Erythroblast (primary cell): ENCODE measurements around the gene ATP9A.
A peak's percentile ranks its signal among the peaks of the same experiment; 100 is the strongest.
"Not testable (repeated sequence)": the region's sequence is repeated elsewhere in the genome, so short reads cannot be mapped to it uniquely, and the experiment has no call there.

Experiments used
- DNase-seq, 2 experiments: peaks; one replicate each; lab custom pipeline; 2025; lab: John Stamatoyannopoulos, UW
- GATA1 ChIP-seq: IDR thresholded peaks from 2 replicates; pipeline ENCODE4 v1.6.1; 2011; ENCODE audit warnings: low read depth, mild to moderate bottlenecking, control low read depth, low read length, moderate library complexity
- POLR2A ChIP-seq: IDR thresholded peaks from 2 replicates; pipeline ENCODE4 v1.6.1; 2011; ENCODE audit warnings: mild to moderate bottlenecking, low read length

Gene ATP9A

DNA sequence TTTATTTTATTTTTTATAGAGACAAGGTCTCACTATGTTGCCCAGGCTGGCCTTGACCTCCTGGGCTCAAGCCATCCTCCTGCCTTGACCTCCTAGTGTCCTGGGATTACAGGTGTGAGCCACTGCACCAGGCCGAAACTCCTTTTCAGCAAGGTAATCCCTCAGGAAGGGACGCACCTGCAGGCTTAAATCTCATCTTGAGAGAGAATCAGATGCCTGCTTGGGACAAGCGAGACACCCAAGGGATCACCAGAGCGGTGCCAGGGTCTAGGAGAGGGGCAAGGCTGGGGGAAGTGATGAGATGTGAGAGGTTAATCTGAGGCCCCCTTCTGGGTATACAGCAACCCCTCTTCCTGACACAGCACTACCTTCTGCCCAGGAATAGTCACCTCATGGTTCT, 4.0 kb upstream of the ATP9A start:
- TF ChIP-seq GATA1 (no peak), POLR2A (no peak)
- DNase-seq = no peak

DNA sequence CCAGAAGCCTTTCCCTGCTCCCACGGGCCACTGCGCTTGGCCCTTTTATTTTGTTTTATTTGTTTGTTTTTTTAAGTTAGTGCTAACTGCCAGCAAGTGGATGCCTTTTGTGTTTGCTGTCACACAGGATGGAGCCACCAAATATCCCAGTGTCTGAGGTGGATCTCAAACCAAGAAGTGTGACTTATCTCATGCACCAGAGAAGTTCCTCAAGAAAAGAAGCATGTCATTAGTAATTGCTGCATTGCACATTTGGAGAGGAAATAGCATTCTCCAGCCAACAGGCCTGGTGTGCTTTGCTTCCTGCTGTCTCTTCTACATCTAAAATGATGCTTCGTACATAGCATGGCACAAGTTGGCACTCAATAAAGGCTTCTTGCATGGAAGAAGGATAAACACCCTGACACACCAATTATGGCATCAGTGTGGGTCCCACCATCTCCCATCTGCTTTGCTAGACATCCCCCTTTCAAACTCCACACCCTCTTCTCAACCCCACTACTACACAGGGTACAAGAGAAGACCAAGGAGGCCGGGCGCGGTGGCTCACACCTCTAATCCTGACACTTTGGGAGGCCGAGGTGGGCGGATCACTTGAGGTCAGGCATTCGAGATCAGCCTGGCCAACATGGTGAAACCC, 1.9 kb upstream of the ATP9A start:
- TF ChIP-seq GATA1 (no peak), POLR2A (no peak)
- DNase-seq = no peak

DNA sequence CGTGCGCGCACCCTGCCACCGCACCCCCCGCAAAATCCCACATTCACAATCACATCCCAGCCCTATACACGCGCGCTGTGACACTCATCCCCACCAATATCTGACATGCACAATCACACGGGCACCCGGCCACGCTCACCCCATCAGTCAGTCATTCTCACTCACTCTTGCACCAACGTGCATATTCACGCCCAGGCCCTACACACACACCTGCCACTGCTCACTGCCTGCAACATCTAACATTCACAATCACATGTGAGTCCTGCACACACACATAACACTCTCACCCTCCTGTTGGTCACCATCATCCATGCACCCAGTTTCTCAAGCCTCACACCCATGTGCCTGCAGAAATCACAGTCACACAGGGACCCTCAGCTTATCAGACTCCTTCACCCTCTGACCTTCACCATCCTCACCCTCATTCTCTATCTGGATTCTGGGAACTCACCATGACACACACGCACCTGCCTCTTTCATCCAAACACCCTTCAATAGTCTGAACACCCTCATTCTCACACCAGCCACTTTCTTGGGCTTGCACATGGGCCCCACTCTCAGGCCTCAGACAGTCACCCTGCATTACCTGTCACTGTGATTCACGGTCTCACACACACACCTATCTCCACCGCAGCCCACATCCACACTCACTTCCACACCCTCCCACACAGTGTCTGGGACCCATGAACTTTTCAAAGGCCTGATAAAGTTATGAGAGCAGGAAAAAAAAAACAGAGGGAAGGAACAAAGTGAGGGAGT, 748 bp upstream of the ATP9A start:
- TF ChIP-seq POLR2A = no peak
- no peak for TF ChIP-seq GATA1
- no peak for DNase-seq

DNA sequence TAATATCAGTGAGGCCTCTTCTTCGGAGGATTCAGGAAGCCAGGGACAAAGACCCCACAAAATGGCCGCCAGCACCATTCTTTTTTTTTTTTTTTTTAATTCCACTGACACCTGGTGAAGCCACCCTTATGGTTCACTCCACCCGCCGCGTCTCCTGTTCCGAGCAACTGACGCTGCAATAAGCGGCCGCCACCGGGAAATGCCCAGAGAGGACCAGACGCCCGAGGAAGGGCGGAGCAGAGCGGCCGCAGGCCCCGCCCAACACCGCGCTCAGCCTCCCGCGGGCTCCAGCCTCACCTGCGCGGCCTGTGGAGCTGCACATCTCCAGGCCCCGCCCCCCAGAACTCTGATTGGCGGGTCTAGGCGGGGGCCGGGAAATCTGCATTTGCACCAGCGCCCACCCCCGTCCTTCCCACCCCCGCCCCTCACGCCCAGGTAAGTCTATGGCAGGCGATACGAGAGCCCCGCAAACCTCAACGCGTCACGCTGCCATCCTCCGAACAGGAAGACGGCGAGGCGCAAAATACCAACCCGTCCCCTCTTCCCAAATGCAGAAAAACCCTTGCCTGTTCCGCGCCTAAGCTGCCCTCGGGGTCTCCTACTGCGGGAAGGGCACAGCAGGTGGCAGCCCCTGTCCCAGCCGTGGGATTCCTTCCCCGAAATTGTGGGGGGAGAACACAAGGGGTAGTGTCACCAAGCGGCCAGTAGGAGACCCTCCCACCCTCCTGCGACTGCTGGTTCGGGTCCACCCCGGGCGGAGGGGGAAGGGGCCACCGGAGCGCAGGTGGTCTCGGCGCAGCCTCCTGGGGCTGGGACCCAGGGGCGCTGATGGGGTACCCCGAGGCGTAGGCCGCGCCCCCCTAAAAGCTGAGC, 960 bp downstream of the ATP9A start:
- DNase-seq = peak; percentile 36 to 51
- no peak for TF ChIP-seq GATA1
- TF ChIP-seq POLR2A = no peak

DNA sequence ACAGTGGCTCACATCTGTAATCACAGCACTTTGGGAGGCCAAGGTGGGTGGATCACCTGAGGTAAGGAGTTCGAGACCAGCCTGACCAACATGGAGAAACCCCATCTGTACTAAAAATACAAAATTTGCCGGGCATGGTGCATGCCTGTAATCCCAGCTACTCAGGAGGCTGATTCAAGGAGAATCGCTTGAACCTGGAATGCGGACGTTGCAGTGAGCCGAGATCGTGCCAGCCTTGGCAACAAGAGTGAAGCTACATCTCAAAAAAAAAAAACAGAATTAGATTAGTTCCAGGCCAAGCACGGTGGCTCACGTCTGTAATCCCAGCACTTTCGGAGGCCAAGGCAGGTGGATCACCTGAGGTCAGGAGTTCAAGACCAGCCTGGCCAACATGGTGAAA, 2.8 kb downstream of the ATP9A start:
- not testable (repeated sequence) for DNase-seq

DNA sequence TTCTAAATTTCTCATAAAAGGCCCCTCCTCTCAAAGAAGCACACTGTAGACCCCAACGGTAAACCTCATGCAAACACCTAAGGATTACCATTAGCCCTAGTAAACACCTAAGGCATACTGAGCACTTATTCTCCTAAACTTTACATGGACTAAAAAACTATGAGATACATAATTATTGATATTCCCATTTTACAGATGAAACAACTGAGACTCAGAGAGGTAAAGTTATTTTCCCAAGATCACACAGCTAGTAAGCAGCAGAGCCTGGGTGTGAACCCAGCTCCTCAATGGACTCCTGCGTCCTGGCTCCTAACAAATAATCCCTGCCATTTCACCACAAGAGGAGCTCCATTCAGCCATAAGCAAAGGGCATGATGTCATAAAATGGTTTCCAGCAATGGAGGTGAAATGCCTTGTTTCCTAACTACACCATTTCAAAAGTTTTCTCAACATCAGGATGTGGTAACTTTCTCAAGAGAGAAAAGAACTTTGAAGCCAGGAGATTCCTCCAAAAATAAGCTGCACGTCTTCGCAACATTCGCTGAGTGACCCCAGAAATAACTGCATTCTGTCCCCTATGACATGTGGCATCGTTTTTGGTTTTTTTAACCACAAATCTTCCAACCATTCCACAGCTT, 4.1 kb downstream of the ATP9A start:
- TF ChIP-seq GATA1 = no peak
- no peak for TF ChIP-seq POLR2A
- DNase-seq = no peak

DNA sequence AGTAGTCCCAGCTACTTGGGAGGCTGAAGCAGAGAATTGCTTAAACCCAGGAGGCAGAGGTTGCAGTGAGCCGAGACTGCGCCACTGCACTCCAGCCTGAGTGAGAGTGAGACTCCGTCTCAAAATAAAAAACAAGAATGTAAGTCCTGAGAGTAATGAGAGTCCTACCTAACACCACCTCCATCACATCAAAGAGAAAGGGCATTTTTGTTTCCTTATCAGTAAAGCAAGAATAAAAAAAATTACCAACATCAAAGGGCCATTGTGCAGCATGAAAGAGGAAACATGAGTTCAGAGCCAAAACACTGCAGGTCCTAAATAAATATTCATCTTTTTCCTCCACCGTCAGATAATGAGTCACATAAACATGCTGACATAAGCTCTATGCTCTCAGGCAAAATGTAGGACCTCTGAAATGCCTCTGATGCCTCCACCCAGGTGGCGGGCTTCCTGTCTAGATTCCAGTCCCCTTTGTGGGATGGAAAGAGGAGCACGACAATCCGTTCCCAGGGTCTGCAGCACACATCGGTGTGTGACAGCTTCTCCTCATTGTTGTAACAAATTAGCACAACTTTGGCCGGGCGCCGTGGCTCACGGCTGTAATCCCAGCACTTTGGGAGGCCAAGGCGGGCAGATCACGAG, 7.2 kb downstream of the ATP9A start:
- no peak for DNase-seq
- TF ChIP-seq GATA1 = no peak
- TF ChIP-seq POLR2A = no peak

DNA sequence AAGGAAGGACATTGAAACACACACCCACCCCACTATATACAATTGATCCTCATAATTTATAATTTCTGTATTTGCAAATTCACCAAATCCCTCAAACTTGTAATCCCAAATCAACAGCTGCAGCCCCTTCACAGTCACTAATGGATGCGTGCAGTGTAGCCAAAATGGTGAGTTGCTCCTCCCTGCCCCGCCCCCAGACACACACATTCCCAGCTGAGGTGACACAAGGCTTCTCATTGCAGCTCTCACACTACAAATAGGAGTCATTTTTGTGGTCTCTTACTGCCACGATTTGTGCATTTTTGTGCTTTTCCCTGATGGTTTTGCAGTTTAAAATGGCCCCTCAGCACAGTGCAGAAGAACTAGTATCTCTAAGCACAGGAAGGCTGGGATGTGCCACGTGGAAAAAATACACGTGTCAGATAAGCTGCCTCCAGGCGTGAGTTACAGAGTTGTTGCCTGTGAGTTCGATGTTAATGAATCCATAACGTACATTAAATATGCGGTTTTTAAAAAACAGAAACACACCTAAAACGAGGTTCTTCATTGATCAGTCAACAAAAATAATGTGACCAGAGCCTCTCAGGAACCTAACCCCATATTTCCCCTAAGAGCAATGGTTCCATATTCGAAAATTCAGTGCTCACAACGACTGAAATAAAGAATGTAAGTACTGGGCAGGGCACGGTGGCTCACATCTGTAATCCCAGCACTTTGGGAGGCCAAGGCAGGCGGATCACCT, 8.2 kb downstream of the ATP9A start:
- TF ChIP-seq GATA1 (no peak), POLR2A (no peak)
- no peak for DNase-seq

DNA sequence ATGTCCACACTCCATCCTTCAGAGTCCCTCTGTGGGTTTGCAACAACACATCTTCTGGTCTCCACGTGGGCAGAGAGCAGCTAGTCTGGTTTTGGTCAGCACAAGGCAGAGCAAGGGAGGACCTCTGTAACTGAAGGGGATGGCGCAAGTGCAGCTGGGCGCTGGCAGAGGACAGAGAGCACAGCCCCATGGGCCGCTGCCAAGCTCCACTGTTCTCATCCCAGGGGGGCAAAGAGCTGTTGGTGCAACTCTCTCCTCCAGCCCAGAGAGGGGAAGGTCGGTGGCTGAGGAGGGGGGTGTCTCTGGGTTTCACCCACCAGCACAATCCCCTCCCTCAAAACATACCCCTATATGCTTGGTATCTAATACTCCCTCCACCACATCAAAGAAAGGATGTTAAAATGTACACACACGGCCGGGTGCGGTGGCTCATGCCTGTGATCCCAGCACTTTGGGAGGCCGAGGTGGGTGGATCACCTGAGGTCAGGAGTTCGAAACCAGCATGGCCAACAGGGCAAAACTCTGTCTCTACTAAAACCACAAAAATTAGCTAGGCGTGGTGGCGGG, 9.1 kb downstream of the ATP9A start:
- DNase-seq = no peak
- no peak for TF ChIP-seq POLR2A
- TF ChIP-seq GATA1 = no peak

DNA sequence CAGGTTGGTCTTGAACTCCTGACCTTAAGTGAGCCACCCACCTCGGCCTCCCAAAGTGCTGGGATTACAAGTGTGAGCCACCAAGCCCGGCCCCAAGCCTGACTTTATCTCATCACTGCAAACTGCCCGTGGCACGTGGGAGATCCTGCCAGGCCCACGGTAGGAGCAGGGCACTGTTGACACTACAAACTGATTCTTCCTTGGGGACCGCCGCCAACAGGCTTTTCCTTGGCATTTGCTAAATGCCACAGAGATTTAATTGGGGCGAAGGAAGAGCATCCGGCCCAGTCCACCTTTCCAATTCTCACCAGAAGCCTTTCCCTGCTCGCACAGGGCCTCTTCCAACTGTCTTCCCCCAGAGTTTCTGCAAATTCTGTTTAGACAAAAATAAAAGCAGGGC, 11.0 kb downstream of the ATP9A start:
- no peak for TF ChIP-seq GATA1
- TF ChIP-seq POLR2A = no peak
- no peak for DNase-seq

DNA sequence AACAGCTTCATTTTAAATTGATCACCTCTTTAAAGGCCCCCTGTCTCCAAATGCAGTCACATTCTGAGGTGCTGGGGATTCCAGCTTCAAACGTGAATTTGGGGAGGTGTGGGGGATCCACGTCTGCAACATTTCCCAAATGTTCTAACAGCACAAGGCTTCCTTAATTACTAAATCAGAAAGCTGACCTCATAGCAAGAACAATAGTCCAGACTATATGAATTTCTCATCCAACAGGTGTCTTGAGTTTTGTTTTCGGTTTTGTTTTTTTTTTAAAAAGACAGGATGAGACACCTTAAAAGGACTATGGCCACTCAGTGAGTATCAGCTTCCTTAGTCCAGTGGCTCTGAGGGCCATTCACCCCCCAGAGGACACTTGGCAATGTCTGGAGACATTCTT, 11.5 kb downstream of the ATP9A start:
- no peak for TF ChIP-seq POLR2A
- DNase-seq = no peak

DNA sequence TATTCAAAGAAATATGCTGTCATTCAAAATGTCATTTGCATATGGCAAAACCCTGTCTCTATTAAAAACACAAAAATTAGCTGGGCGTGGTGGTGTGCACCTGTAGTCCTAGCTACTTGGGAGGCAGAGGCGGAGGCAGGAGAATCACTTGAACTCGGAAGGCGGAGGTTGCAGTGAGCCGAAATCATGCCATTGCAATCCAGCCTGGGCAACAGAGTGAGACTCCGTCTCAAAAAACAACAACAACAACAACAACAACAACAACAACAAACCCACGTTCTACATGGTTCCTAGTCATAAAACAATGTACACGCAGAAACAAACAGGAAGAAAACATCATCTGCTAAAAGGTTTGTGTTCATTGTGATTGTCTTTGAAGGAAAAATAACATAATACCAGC, 15.0 kb downstream of the ATP9A start:
- not testable (repeated sequence) for DNase-seq

DNA sequence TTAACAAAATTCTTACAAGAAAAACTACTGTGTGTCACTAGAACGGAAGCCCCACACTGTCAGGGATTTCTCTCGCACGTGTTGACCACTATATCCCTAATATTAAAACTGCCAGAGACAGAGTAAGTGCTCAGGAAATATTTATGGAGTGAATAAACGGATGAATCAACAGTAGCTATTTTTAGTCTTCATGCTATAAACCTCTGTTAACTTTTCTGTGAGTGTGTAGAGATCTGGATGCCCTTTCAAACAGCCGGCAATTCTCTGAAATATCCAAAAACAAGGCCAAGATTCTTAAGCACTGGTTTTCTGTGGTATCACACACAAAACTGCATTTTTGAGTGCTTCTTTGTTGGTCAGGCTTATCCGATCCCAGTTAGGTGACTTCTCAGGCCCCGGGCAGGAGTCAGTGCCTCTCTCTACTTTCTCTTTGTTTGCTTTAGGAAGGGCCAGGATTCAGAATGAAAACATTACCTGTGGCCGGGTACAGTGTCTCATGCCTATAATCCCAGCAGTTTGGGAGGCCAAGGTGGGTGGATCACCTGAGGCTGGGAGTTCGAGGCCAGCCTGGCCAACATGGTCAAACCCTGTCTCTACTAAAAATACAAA, 15.7 kb downstream of the ATP9A start:
- DNase-seq = no peak
- no peak for TF ChIP-seq POLR2A
- TF ChIP-seq GATA1 = no peak
